DMS153 (cell line): ENCODE data around the gene TAGLN2.

Experiments used
- DNase-seq: peaks from one replicate; lab custom pipeline; 2025; lab: John Stamatoyannopoulos, UW

Gene TAGLN2

DNA sequence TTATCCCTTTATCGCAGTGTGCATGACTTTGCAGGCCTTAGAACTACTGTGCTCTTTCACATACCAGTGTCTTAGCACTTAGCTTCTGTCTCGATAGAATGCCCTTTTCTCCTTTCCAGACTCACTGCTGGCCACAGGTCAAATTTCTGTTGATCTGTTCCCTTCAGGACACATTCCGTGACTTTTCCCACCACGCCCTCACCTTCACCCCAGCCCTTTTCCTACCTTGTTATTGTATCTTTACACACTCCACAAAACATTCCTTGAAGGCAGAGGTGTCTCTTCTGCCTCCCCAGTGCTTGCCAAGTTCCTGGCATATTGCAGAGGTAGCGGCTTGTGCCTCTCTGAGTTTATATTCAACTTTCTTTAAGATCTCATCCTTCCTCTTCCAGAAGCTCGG is 23.8 kb upstream of the TAGLN2 start:
- no peak for DNase-seq

- DNase-seq, result no peak
Measured at GRCh38 chr1:159947942-159948341, 22.6 kb upstream of the TAGLN2 start.

DNA sequence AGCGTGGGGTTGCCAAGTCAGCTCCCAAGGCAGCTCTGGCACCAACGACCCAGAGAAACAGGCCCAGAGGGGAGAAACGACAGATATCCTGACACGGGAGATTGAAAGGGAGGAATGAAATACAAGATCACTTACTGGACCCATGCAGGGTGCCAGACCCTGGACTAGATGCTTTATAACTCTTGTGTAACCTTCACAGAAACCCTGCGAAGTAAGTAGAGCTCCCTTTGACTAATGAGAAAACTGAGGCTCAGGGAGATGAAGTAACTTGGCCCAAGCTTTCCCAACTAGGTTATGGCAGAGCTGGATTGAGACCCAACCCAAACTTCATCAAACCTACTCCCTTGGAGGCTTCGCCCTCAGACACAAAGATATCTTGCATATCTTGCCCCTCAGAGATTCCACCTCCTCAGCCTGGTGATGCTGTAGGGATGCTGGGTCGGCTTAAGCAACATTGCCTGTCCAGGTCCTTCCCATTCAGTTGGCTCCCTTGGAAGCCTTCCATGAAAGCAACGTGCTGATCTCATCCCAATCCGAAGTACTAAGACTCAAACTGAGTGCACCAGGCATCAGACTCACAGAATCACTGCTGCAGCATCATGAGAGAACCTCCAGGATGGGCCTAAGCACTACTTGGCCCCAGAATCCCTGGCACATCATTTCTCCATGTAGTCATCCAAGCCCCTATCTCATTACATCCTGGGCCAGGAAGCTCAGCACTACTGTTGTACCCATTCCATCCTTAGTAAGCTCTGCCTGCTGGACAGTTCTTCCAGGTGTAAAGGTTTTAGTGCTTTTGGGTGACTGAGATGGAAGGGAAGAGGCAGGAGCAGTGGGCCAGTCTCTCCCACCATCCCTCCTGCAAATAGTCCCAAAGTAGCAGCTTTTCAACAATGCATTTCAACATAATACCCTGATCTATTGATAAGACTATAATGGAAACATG is 21.2 kb upstream of the TAGLN2 start:
- no peak for DNase-seq

DNA sequence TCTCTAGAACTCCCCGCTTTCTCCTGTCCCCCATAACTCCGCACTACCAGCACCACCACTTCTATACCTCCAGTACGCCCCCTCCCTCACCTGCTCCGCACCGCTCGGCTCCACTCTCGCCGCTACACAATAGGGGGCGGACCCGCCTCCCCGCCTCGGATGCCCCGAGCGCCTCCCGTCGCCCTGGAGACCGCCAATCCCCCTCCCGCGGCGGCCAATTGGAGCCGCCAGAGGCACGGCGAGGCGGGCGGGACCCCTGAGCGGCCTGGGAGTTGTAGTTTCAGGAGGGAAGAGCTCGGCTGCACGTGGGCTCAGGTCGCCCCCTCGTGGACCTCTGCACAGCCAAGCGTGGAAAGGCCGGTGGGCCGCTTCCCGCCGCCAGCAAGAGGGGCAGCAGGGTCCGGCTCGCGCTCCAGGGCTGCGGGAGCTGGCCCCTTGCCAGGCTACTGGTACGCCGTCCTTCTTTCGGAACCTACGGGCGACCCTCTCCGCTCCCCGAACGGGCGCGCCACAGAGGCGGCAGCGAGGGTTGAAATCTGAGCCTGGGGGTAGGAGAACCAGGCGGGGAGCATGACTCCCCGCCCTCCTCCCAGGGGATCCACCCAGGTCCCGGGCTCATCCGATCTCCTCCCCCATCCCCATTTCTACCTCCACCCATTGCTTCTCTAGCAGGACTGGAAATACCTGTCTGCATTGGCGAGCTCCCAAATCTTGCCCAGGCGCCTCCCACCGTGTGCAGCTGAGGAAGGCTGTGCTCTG is 20.4 kb upstream of the TAGLN2 start, which contains the start of gene IGSF9:
IGSF9 (minus strand) TSS at position 131 of the 759 bp plus-strand sequence. CDS start 2,159 bp downstream, outside the sequence.
- peak; percentile 96 for DNase-seq

DNA sequence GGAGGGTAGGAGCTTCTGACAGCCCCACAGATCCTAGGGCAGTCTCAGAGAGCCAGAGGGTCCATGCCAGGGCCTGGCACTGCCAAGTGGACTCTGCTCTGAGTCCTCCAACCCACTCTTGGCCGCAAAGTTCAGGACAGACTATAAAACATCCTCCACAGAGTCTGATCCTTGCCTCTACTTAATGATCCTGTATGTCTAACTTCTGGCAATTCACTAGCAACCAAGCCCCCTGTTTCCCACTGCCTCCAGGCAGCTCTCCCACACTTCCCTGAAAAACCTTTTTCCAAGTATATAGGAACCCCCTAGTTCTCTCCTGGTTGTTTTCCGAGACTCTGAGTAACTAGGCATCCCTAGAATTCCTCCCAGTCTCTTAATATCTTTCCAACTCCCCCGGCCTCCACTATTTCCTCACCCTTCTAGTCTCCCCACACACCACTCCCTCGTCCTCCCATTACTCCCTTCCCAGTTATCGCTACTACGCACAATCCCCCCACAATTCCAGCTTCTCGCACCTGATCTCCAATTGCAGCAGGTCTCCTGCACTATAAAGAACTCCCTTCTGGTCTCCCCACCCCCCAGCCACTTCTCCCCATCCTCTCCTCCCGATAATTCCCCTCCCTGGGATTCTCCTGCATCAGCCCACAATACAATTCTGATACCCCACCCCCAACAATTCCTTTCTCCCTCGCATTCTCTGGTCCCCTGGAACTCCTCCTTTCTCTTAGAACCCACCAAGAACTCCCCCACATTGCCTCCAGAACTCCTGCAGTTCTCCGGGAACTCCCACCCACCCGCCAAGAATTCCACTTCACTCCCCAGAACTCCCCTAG is 19.5 kb upstream of the TAGLN2 start:
- no peak for DNase-seq

DNA sequence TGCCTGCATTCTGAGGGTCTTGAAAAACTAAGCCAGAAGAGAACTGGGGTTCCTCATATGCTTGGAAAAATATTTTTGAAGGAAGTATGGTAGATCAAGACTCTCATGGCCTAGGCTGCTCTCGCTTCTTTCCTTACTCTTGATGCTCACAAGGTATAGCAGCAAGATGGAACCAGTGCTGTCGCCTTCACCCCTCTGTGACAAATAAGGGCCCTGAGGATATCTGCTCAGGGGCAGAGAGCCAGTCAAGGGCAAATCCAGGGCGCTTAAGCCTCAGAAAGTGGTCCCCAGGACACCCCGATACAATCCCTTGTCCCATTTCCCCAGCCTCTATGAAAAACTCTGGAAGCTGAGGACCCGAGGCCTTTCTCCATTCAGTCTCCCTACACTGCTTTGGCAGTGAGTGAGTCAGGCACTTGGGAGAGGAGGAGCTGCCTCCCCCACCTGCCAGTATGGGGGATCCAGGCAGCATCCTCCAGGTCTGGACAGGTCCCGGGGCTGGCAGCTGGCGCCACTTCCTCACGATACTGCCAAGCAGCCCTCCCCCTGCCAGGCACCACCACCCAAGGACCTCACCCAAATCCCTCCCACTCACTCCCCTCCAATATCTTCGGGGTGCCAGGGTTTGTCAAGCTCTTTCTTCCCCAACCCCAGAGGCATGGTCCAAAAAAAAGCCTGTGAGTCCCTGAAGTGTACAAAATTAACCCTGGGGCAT is 18.8 kb upstream of the TAGLN2 start:
- peak; percentile 40 for DNase-seq

- no peak for DNase-seq
Measured at GRCh38 chr1:159943278-159943640, 18.0 kb upstream of the TAGLN2 start.

GRCh38 chr1:159942632-159943277 is 17.4 kb upstream of the TAGLN2 start:
- no peak for DNase-seq

DNA sequence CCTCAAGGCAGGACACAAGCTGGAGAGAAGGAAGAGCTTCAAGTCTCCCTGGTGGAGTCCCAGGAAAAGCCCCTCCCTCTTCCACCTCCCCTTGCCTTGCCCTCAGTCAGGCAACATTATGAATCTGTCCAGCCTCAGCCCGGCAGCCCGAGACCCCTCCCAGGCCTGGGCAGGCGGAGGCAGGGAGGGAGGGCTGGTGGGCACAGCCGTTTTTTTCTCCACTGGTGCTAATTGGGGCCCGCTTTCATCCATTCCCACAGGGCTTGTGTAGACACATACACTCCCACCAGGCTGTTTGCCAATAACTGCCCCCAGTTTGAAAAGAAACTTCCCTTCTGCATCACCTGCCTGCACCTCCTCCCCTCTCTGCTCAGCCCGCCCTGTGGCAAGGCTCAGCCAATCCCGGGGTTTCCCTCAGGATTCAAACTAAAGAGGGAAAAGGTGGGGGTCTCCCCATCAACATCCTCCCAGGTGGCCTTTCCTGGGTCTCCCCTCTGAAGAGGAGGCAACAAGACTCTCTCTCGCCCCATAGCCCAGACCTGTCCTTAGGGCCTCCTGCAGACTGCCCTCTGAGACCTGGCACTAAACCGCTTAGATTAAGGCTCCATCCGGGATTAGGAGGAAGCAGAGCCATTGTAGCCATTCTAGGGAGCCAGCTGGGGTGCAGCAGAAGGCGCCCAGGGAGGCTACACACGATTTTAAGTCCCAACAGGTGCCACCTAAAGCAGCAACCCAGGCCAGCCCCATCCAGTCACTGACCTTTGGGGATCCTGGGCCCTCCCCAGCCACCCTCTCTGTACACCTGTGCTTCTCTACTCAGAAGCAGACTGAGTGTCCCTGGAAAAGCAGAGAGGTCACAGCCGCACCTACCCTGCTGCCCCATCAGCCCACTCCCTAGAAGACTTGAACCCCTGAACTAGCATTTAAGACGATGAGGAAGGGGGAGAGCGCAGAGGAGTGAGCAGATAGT is 16.6 kb upstream of the TAGLN2 start:
- DNase-seq, result no peak

DNA sequence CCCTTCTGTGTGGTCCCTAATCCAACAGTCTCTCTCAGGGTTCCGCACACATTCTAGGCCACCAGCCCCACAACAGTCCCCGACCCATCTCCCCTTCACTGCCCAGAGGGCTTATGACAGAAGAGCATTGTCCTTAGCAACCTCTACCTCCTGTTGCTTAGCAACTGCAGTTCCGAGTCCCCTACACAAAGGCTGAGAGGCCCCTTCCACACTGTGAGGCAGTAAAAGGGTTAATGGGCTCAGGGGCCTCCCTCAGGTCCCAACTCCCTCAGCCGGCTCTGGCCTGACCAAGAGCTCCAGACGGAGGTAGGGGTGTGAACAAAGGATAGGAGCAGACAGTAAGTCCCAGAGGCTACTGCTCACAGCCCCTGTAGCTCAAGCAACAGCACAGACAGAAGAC is 15.8 kb upstream of the TAGLN2 start:
- DNase-seq, result no peak

DNA sequence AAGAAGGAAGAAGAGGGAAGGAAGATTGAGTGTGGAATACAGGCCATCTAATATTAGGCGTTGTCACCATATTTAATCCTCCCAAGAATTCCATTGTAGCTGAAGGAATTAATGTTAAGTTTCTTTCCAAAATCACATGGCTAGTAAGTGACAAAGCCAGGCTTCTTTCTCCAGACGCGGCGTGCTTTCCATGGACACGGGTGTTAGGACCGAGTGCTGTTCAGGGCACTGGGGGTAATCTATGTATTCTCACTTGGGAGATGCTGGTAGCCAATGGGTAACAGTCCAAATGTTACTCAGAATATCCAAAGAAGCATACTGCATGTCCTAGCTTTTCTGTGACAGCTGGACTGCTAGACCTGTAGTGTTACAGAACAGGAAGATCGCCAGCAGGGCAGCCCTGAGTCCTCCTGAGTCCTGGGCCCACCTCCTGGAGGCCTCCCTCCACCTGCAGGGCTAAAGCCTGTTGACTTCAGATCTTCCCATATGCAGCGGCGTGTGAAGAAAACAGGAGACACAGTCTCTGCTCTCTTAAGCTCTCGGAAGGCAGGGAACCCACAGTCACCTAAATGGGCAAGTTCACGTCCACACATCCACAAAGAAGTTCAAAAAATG is 14.8 kb upstream of the TAGLN2 start:
- no peak for DNase-seq

GRCh38 chr1:159939678-159940002 is 14.3 kb upstream of the TAGLN2 start:
- no peak for DNase-seq

- DNase-seq, result no peak
Measured at GRCh38 chr1:159938905-159939677, 13.8 kb upstream of the TAGLN2 start.

GRCh38 chr1:159938211-159938852 is 13.0 kb upstream of the TAGLN2 start:
- no peak for DNase-seq

DNA sequence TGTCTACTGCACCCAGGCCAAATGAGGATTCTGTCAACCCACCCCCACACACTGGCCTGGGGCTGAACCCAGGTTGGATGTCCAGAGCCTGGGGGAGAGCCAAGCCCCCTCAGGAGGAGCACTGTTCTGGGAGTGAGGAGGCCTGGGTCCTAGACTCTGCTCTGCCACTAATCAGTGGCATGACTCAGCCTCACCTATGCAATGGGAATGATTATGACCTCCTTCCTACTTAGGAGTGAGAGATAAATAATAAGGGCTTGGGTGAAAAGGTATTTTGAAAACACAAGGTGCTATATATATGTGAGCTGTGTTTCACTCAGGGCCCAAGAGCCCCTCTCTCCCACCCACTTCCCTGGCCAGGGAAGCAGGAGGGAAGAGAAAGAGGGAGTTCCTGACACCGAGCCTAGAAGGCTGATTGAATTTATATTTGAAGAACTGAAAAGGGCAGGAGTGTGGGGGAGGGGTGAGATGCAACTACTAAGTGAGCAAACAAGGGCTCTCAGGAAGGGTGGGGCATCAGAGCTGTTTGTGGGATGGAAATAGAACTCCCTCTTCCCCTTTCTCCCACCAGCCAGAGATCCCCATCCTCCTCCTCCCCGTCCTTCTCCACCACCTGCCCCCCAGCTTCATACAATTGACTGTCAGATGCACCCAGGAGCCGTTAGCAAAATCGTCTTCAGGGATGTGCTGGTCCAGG is 11.9 kb upstream of the TAGLN2 start:
- peak; percentile 51 for DNase-seq

DNA sequence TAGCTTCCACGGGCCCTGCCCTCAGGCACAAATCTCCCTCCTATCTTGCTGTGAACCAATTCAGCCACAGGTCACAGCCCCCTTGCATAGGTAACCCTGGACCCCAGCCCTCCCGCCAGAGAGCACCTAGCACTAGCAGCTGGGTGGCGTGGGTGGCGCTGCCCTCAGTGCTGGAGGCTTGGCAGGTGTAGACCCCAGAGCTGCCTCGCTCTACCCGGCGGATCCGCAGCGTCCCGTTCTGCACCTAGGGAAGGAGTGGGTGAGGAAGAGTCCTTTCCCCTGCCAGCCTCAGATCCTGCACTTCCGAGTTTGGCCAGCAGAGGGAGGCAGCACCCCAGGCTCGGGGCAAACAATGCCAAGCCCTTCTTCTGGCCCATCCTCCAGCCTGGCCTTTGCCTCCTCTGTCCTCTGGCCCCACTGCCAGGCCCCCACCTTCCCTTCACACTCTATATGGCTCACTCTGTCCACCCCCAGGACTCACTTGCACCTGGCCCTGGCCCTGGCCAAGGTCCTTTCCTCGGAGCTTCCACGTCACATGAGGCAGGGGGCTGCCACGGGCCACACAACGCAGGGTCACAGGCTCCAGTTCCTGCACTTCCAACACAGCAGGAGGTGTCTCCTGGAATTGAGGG is 11.1 kb upstream of the TAGLN2 start:
- peak; percentile 59 for DNase-seq

GRCh38 chr1:159935719-159936272 is 10.5 kb upstream of the TAGLN2 start:
- no peak for DNase-seq
